ENCODE results near the gene SIN3B.

DNA sequence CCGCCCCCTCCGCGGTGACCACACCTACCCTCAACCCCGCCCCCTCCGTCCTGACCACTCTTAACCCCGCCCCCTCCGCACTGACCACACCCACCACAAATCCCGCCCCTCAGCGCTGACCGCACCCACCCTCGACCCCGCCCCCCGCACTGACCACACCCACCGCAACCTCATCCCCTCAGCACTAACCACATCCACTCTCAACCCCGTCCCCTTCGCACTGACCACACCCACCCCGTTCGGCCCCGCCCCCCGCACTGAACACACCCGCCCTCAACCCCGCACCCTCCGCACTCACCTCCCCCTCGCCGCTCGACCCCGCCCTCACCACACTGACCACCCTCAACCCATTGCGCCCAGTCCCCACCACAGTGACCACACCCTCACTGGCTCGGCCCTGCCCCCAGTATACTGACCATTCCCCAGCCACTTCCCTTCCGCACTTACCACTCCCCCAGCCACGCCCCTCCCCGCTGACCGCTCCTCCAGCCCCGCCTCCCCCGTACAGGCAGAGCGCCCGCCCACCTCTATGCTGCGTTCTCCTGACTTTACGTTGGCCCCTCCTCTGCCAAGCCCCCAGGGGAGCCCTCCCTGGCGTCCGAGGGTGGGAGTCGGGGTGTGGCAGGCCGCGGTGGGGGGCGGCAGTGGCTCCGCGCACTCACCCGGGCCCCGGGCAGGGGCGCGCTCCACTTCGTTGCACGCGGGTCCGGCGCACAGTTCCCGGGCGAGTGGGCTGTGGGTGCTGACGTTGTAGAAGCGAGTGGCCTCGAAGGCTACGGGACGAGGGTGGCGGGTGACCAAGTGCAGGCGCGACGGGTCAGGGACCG lies 68.0 kb downstream of the SIN3B start:
- TF ChIP-seq, protein P1, sequence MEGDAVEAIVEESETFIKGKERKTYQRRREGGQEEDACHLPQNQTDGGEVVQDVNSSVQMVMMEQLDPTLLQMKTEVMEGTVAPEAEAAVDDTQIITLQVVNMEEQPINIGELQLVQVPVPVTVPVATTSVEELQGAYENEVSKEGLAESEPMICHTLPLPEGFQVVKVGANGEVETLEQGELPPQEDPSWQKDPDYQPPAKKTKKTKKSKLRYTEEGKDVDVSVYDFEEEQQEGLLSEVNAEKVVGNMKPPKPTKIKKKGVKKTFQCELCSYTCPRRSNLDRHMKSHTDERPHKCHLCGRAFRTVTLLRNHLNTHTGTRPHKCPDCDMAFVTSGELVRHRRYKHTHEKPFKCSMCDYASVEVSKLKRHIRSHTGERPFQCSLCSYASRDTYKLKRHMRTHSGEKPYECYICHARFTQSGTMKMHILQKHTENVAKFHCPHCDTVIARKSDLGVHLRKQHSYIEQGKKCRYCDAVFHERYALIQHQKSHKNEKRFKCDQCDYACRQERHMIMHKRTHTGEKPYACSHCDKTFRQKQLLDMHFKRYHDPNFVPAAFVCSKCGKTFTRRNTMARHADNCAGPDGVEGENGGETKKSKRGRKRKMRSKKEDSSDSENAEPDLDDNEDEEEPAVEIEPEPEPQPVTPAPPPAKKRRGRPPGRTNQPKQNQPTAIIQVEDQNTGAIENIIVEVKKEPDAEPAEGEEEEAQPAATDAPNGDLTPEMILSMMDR (IDR thresholded peaks at IDR 0.05; ENCODE audit: low read length): no peak
- no peak for TF ChIP-seq EZH2phosphoT487 (IDR thresholded peaks at IDR 0.05; ENCODE audit: low read length)
